ENCODE data around the gene MAN2B2. TPM values are rescaled to one million over a fixed set of nuclear protein-coding genes. Genes with fewer than 3 reads are reported as not detected.

The MAN2B2 gene
- total and polyA plus RNA-seq, 2 of the 8 experiments (the other 6 are each of a cell fraction or from before 2014, with no cell fraction given) = 3.3 to 4.0 TPM

GRCh38 chr4:6596948-6597347 is 22.0 kb downstream of the MAN2B2 start (continued):
- TF ChIP-seq CHD7 (IDR thresholded peaks at IDR 0.05; ENCODE audit: insufficient replicate concordance, low read length) (no peak), CTCF (IDR thresholded peaks at IDR 0.05; ENCODE audit: control extremely low read depth in 1 of 3, insufficient read depth in 1 of 3, low read depth in 1 of 3, low read length in 3 of 3) (no peak), TAF1 (IDR thresholded peaks at IDR 0.05; ENCODE audit: low read depth, low read length) (no peak), ATF2 (IDR thresholded peaks at IDR 0.05; ENCODE audit: low read length) (no peak)

Measured in H1 (cell line).